IMR-90 (cell line): ENCODE results near the gene ALK. TPM values are rescaled to one million over a fixed set of nuclear protein-coding genes. Genes with fewer than 3 reads are reported as not detected.

Source experiments
- ATAC-seq: fragments of 200-7000 bp; cut with Tn5 transposase; 2 replicates; pipeline ENCODE4 v1.9.1; 2020; ENCODE audit warnings: low read depth, mild to moderate bottlenecking, moderate library complexity
- BruUV-seq: library from RNA; stranded (reverse); fragments of 400-500 nt; replicated peaks from 2 replicates; lab custom pipeline; 2021; lab: Mats Ljungman, UMichigan
- CTCF ChIA-PET: fragments of 300-600 bp; formaldehyde crosslinking; extraction: SDS; loops from one replicate; lab custom pipeline; 2021; ENCODE audit warnings: antibody characterized with exemption; lab: Yijun Ruan, JAX
- POLR2A ChIA-PET: fragments of 300-600 bp; sonication (Branson Sonifier 250); formaldehyde crosslinking; loops from one replicate; lab custom pipeline; 2022; ENCODE audit warnings: antibody characterized with exemption; ENCODE audit not compliant: unreplicated experiment; lab: Charles Lee
- DNase-seq: peaks from one replicate; pipeline ENCODE4 v3.0.0; 2013
- H2AFZ ChIP-seq: replicated peaks from 2 replicates; pipeline ENCODE3; 2013; ENCODE audit warnings: low read length, mild to moderate bottlenecking; ENCODE audit not compliant: poor library complexity
- H2AK5ac ChIP-seq: 2 replicates; pipeline ENCODE4 v1.6.1; 2013; ENCODE audit warnings: low read depth, low read length, inconsistent platforms
- H2AK9ac ChIP-seq: replicated peaks from 2 replicates; pipeline ENCODE3; 2013; ENCODE audit warnings: mild to moderate bottlenecking, low read depth, low read length, moderate library complexity; ENCODE audit not compliant: poor library complexity
- H2BK120ac ChIP-seq: 2 replicates; pipeline ENCODE4 v1.6.1; 2013; ENCODE audit warnings: low read depth, low read length, inconsistent platforms
- H2BK15ac ChIP-seq: 3 replicates; pipeline ENCODE4 v1.6.1; 2013; ENCODE audit warnings: low read depth, low read length, inconsistent platforms
- H2BK20ac ChIP-seq: 2 replicates; pipeline ENCODE4 v1.6.1; 2013; ENCODE audit warnings: low read depth, mild to moderate bottlenecking, inconsistent platforms, low read length, moderate library complexity
- H2BK5ac ChIP-seq: 2 replicates; pipeline ENCODE4 v1.6.1; 2013; ENCODE audit warnings: mild to moderate bottlenecking, low read depth, low read length, inconsistent platforms; ENCODE audit not compliant: poor library complexity, severe bottlenecking
- H3K14ac ChIP-seq: replicated peaks from 2 replicates; pipeline ENCODE4 v1.6.1; 2013; ENCODE audit warnings: low read depth, low read length, inconsistent platforms
- H3K18ac ChIP-seq: 2 replicates; pipeline ENCODE4 v1.6.1; 2013; ENCODE audit warnings: low read depth, low read length, control low read depth
- H3K23ac ChIP-seq: 2 replicates; pipeline ENCODE4 v1.6.1; 2013; ENCODE audit warnings: low read depth, low read length, inconsistent platforms
- H3K27ac ChIP-seq: 2 replicates; pipeline ENCODE4 v1.5.1; 2013; ENCODE audit warnings: mild to moderate bottlenecking, control low read depth, low read length; ENCODE audit not compliant: insufficient read depth
- H3K27me3 ChIP-seq: 2 replicates; pipeline ENCODE4 v1.6.1; 2013; ENCODE audit warnings: low read length; ENCODE audit not compliant: control insufficient read depth, insufficient read depth
- H3K36me3 ChIP-seq: 2 replicates; pipeline ENCODE4 v1.6.1; 2013; ENCODE audit warnings: low read length, mixed read lengths; ENCODE audit not compliant: control insufficient read depth, insufficient read depth
- H3K4ac ChIP-seq: 2 replicates; pipeline ENCODE4 v1.6.1; 2013; ENCODE audit warnings: low read depth, low read length, inconsistent platforms
- H3K4me1 ChIP-seq: 2 replicates; pipeline ENCODE4 v1.6.1; 2013; ENCODE audit warnings: low read length, mixed read lengths; ENCODE audit not compliant: control insufficient read depth, insufficient read depth
- H3K4me2 ChIP-seq: 2 replicates; pipeline ENCODE4 v1.6.1; 2013; ENCODE audit warnings: low read depth, mild to moderate bottlenecking, control low read depth, low read length, moderate library complexity
- H3K4me3 ChIP-seq: 2 replicates; pipeline ENCODE4 v1.5.1; 2013; ENCODE audit warnings: low read depth, mild to moderate bottlenecking, control low read depth, low read length, moderate library complexity; ENCODE audit not compliant: insufficient read depth
- H3K56ac ChIP-seq: 2 replicates; pipeline ENCODE4 v1.6.1; 2013; ENCODE audit warnings: low read length, inconsistent platforms; ENCODE audit not compliant: insufficient read depth; ENCODE audit errors: extremely low read depth
- H3K79me1 ChIP-seq, 2 experiments: 2 replicates each; pipeline ENCODE4 v1.6.1; 2013; ENCODE audit warnings: low read length in 2 of 2, inconsistent platforms in 1 of 2, low read depth in 1 of 2
- H3K9ac ChIP-seq: 2 replicates; pipeline ENCODE4 v1.6.1; 2013; ENCODE audit warnings: low read depth, low read length, control low read depth
- H3K9me1 ChIP-seq: 2 replicates; pipeline ENCODE4 v1.6.1; 2013; ENCODE audit warnings: low read length, inconsistent platforms; ENCODE audit not compliant: insufficient read depth
- H3K9me3 ChIP-seq: 2 replicates; pipeline ENCODE4 v1.6.1; 2013; ENCODE audit warnings: low read length; ENCODE audit not compliant: control insufficient read depth, insufficient read depth
- H4K20me1 ChIP-seq: 2 replicates; pipeline ENCODE4 v1.6.1; 2013; ENCODE audit warnings: low read length, inconsistent platforms; ENCODE audit not compliant: insufficient read depth
- H4K5ac ChIP-seq: 2 replicates; pipeline ENCODE4 v1.6.1; 2013; ENCODE audit warnings: mild to moderate bottlenecking, low read depth, low read length, control low read depth
- H4K8ac ChIP-seq, 2 experiments: 2 replicates each; pipeline ENCODE4 v1.6.1; 2013; ENCODE audit warnings: low read depth in 2 of 2, low read length in 2 of 2, control low read depth in 1 of 2, inconsistent platforms in 1 of 2
- H4K91ac ChIP-seq: 2 replicates; pipeline ENCODE4 v1.6.1; 2013; ENCODE audit warnings: low read depth, low read length, inconsistent platforms; ENCODE audit not compliant: insufficient read depth
- BHLHE40 ChIP-seq: fragments of 150-350 bp; IDR thresholded peaks from 2 replicates; pipeline ENCODE4 v1.6.1; 2016; ENCODE audit warnings: mild to moderate bottlenecking, low read depth, low read length
- WGBS, 2 experiments: methylation state at CpG; one replicate each; pipeline versions ENCODE4 v1.1.5 to v1.1.7; 2013; ENCODE audit warnings: missing lambda C conversion rate in 2 of 2; ENCODE audit not compliant: insufficient read length in 1 of 2; ENCODE audit errors: extremely low coverage in 2 of 2; 5-methylcytosine and 5-hydroxymethylcytosine counted together
- dilution Hi-C: fragments of 300-500 bp; cut with HindIII; formaldehyde crosslinking; loops from one replicate; pipeline ENCODE4 v1.14.3; 2018; ENCODE audit warnings: low sequenced_read_pairs; ENCODE audit not compliant: unreplicated experiment
- in situ Hi-C: fragments of 300-500 bp; cut with MboI; formaldehyde crosslinking; loops from 3 replicates; pipeline ENCODE4 v1.14.3; 2019; ENCODE audit warnings: low sequenced_read_pairs, inconsistent platforms, mixed read lengths
- intact Hi-C: fragments of 100-400 bp; cut with micrococcal nuclease; formaldehyde crosslinking; loops from 2 replicates; pipeline ENCODE4 v1.10.0; 2022
- polyA plus RNA-seq, 3 experiments: library from polyadenylated mRNA; depleted of rRNA; stranded (reverse); fragments of >200 nt; gene quantifications; 2 replicates each; pipeline ENCODE4 v1.2.3, GENCODE V29; 2012; ENCODE audit warnings: low replicate concordance in 1 of 3
- total RNA-seq: library from RNA; depleted of rRNA; stranded (reverse); fragments of >200 nt; gene quantifications from 2 replicates; pipeline ENCODE4 v1.2.3, GENCODE V29; 2012

Gene ALK
- total and polyA plus RNA-seq, 2 of the 4 experiments (the other 2 are of a cell fraction), result not detected

DNA sequence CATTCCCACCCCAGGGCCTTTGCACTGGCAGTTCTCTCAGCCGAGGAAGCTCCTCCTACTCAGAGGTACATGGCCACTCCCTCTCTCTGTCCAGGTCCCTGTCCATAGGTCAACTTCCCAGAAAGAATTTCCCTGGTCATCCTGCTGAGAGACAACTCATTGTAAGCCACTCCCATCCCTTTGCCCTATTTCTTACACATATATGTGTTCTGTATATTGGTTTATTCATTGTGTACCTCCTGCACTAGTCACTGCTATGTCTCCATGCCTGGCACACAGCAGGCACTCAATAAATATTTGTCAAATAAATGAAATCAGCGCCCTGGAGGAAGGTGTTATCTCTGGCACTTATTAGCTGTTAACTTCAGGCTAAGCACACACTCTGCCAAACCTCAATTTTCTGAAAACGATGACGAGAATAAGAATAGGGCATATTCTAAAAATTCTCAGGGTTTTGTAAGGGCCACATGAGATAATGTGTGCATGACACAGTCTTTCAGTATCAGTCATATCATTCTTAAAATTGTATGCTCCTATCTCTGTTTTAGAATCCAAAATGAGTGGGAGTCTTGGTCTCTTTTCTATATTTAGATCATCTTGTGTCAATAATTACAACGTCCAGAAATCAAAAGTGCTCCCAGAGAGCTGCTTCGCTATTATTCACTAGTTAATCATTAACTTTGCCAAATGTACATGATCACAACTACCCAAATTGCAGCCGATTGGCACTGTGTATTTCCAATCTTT is 198.0 kb downstream of the ALK start:
- dilution Hi-C loops, result no loop called here
- H2BK20ac ChIP-seq, result no peak overlapping the region
- POLR2A ChIA-PET, result no interaction called here

More for the DNA sequence above, 198.0 kb downstream of the ALK start:
- WGBS, 2 experiments, result no CpG with 5 or more reads among the region's 7 CpGs
- Histone ChIP-seq H3K4me1 (no peaks in the 10 kb centered on the region), H4K5ac (no peak overlapping the region), H2AK9ac (no peak overlapping the region), H2BK15ac (no peak overlapping the region), H3K36me3 (no peaks in the 10 kb centered on the region), H4K20me1 (no peaks in the 10 kb centered on the region), H3K9me3 (no peaks in the 10 kb centered on the region; the same call in 1 of the 2 replicates), H3K9ac (no peak overlapping the region), H4K8ac (no peak overlapping the region), H3K23ac (no peak overlapping the region), H3K9me1 (no peaks in the 10 kb centered on the region), H3K56ac (no peak overlapping the region), H4K91ac (no peak overlapping the region), H2AFZ (no peak overlapping the region), H2AK5ac (no peak overlapping the region), H3K4ac (no peak overlapping the region), H3K4me2 (no peak overlapping the region), H3K27ac (no peak overlapping the region), H3K4me3 (no peak overlapping the region), H3K79me1 (no peaks in the 10 kb centered on the region), H3K14ac (no peak overlapping the region), H2BK5ac (no peak overlapping the region), H2BK120ac (no peak overlapping the region), H3K18ac (no peak overlapping the region), H3K27me3 (peaks cover 19% of the 10 kb centered on the region)
- in situ Hi-C loops, result no loop called here
- no peak for ATAC-seq
- TF ChIP-seq BHLHE40, result no peak
- CTCF ChIA-PET, result no interaction called here
- intact Hi-C loops, result no loop called here
- DNase-seq, result no peak
- BruUV-seq, result no TSS peak
